HepG2 (cell line): ENCODE data around the gene CORO1A. TPM values are rescaled to one million over a fixed set of nuclear protein-coding genes. Genes with fewer than 3 reads are reported as not detected.

Experiments
- ARNT2 ChIP-seq: sonication (generic); formaldehyde crosslinking; IDR thresholded peaks from 2 replicates; pipeline ENCODE4 v1.8.0; 2022; ENCODE audit warnings: mild to moderate bottlenecking, low read depth, missing genetic modification reagents, moderate library complexity
- CCAR2 ChIP-seq: fragments of 200-400 bp; formaldehyde crosslinking; optimal IDR thresholded peaks from 2 replicates; pipeline ENCODE3; 2018; ENCODE audit warnings: low read depth, mild to moderate bottlenecking, low read length, moderate library complexity
- GATA4 ChIP-seq: sonication (generic); IDR thresholded peaks from 2 replicates; pipeline ENCODE4 v1.6.1; 2016; ENCODE audit warnings: antibody characterized with exemption, low read depth, borderline replicate concordance
- HNRNPLL ChIP-seq: fragments of 200-400 bp; formaldehyde crosslinking; IDR thresholded peaks from 2 replicates; pipeline ENCODE4 v1.6.1; 2017; ENCODE audit warnings: mild to moderate bottlenecking, low read depth, low read length; ENCODE audit not compliant: poor library complexity, severe bottlenecking
- HNRNPUL1 ChIP-seq: fragments of 200-400 bp; formaldehyde crosslinking; IDR thresholded peaks from 2 replicates; pipeline ENCODE4 v1.6.1; 2017; ENCODE audit warnings: low read depth, mild to moderate bottlenecking, low read length, moderate library complexity
- KDM2A ChIP-seq: sonication (generic); formaldehyde crosslinking; IDR thresholded peaks from 2 replicates; pipeline ENCODE4 v1.4.0; 2020; ENCODE audit warnings: low read depth, missing genetic modification reagents, borderline replicate concordance
- NRL ChIP-seq: sonication (generic); formaldehyde crosslinking; IDR thresholded peaks from 2 replicates; pipeline ENCODE4 v1.5.0; 2020; ENCODE audit warnings: missing genetic modification reagents, mild to moderate bottlenecking, moderate library complexity, borderline replicate concordance
- PHF20 ChIP-seq: sonication (generic); formaldehyde crosslinking; IDR thresholded peaks from 2 replicates; pipeline ENCODE4 v1.5.0; 2020; ENCODE audit warnings: mild to moderate bottlenecking, missing genetic modification reagents
- POLR2A ChIP-seq, 2 experiments: IDR thresholded peaks; 2 replicates each; pipeline ENCODE4 v1.6.1; 2011; ENCODE audit warnings: low read depth in 2 of 2, low read length in 2 of 2, mild to moderate bottlenecking in 1 of 2, moderate library complexity in 1 of 2; ENCODE audit not compliant: insufficient read depth in 1 of 2
- RARA ChIP-seq: IDR thresholded peaks from 2 replicates; pipeline ENCODE4 v1.6.1; 2016; ENCODE audit warnings: missing genetic modification reagents, missing compliant biosample characterization
- RORA ChIP-seq: sonication (generic); formaldehyde crosslinking; IDR thresholded peaks from 2 replicates; pipeline ENCODE4 v1.5.0; 2020; ENCODE audit warnings: mild to moderate bottlenecking, missing genetic modification reagents, moderate library complexity
- SIN3B ChIP-seq: fragments of 150-350 bp; IDR thresholded peaks from 2 replicates; pipeline ENCODE4 v1.6.1; 2014; ENCODE audit warnings: low read length
- SMARCE1 ChIP-seq: fragments of 450-650 bp; IDR thresholded peaks from 2 replicates; pipeline ENCODE4 v1.6.1; 2017; ENCODE audit warnings: borderline replicate concordance
- SUZ12 ChIP-seq: fragments of 150-350 bp; IDR thresholded peaks from 2 replicates; pipeline ENCODE4 v1.6.1; 2014; ENCODE audit warnings: low read depth, low read length
- ZFP36 ChIP-seq: fragments of 150-350 bp; IDR thresholded peaks from 2 replicates; pipeline ENCODE4 v1.6.1; 2018; ENCODE audit warnings: borderline replicate concordance, low read length, low read depth; ENCODE audit not compliant: partially characterized antibody
- ZNF12 ChIP-seq: sonication (generic); formaldehyde crosslinking; IDR thresholded peaks from 2 replicates; pipeline ENCODE4 v1.5.0; 2020; ENCODE audit warnings: missing genetic modification reagents
- ZNF629 ChIP-seq: sonication (generic); formaldehyde crosslinking; conservative IDR thresholded peaks from 2 replicates; pipeline ENCODE4 v1.5.0; 2020; ENCODE audit warnings: missing genetic modification reagents
- ZNF652 ChIP-seq: IDR thresholded peaks from 2 replicates; pipeline ENCODE4 v1.6.1; 2016; ENCODE audit warnings: low read depth, borderline replicate concordance
- polyA plus RNA-seq, 8 experiments: library from polyadenylated mRNA; depleted of rRNA in 3 of 8; stranded (reverse) in 7 of 8; unstranded in 1 of 8; fragments of >200 nt; fragmentation: Illumina TruSeq in 4 of 8; extraction: Trizol in 4 of 8; gene quantifications; 2 replicates each; pipeline versions ENCODE4 v1.2.1 to v1.2.3, GENCODE V29; 2011 to 2016; ENCODE audit warnings: low read depth in 4 of 8, missing spikeins in 1 of 8, mixed read lengths in 1 of 8; ENCODE audit not compliant: insufficient read depth in 1 of 8
- total RNA-seq, 5 experiments: library from RNA; depleted of rRNA; stranded (reverse); fragments of >200 nt; fragmentation: Illumina TruSeq; extraction: Trizol; gene quantifications; 2 replicates each; pipeline ENCODE4 v1.2.3, GENCODE V29; 2016; ENCODE audit warnings: low read depth in 1 of 5
- TF ChIP-seq, protein P1 (sequence below): IDR thresholded peaks from 2 replicates; pipeline ENCODE4 v1.6.1; 2016; ENCODE audit warnings: missing genetic modification reagents, missing compliant biosample characterization
- TF ChIP-seq, protein P2 (sequence below): sonication (generic); formaldehyde crosslinking; IDR thresholded peaks from 2 replicates; pipeline ENCODE4 v1.9.0; 2021; ENCODE audit warnings: missing genetic modification reagents, borderline replicate concordance
- TF ChIP-seq, protein P3 (sequence below): sonication (generic); formaldehyde crosslinking; IDR thresholded peaks from 2 replicates; pipeline ENCODE4 v1.5.1; 2020; ENCODE audit warnings: mild to moderate bottlenecking, missing genetic modification reagents, moderate library complexity

The CORO1A gene
- total and polyA plus RNA-seq, 2 of the 13 experiments (the other 11 are each of a cell fraction or from before 2014, with no cell fraction given), result 6.5 to 12.9 TPM

DNA sequence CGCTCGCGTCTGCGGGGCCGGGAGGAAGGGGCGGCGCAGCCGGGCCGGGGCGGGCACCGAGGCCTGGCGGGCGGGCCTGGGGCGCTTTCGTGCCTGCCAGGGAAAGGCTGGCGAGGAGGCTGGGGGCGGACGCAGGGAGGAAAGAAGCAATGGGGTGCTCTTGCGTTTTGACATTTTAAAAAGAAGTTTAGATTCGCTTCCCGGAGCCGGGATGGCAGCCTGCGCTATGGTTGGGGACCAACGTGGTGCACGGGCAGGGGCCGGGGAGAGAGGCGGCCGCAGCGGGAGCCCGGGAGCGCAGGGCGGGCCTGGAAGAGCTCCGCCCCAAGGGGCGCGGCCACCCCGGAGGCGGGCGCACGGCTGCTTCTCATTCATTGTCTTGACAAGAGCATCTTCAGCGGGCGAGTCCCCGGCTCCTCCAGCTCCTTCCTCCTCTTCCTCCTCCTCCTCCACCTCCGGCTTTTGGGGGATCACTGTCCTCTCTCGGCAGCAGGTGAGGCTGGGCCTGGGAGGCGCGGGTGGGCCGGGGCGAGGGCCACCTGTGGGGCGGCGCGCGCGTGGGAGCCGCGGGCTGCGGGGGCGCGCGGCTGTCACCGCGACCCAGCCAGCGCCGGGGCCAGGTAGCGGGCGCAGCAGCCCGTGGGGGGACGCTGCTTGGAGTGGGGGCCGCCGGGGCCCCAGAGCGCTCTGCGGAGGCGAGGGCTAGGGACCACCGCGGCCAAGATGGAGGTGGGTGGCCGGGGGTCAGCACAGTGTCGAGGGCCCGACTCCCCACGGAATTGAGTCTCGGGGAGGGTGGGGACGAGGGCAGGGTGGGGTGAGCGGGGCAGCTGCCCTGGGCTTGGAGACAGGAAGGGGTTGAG, at the start of gene CORO1A (continued):
- TF ChIP-seq CCAR2, result no peak
- no peak for TF ChIP-seq NRL (CRISPR knock-in tag)
- TF ChIP-seq PHF20, result peak; percentile 54
- TF ChIP-seq SIN3B, result no peak
- TF ChIP-seq, protein P1, sequence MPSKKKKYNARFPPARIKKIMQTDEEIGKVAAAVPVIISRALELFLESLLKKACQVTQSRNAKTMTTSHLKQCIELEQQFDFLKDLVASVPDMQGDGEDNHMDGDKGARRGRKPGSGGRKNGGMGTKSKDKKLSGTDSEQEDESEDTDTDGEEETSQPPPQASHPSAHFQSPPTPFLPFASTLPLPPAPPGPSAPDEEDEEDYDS (CRISPR knock-in tag), result peak; percentile 35; the same call in 1 of the 2 replicates
- no peak for TF ChIP-seq ARNT2 (CRISPR knock-in tag)
- no peak for TF ChIP-seq ZFP36
- TF ChIP-seq RORA (CRISPR knock-in tag), result no peak
- TF ChIP-seq, protein P2, sequence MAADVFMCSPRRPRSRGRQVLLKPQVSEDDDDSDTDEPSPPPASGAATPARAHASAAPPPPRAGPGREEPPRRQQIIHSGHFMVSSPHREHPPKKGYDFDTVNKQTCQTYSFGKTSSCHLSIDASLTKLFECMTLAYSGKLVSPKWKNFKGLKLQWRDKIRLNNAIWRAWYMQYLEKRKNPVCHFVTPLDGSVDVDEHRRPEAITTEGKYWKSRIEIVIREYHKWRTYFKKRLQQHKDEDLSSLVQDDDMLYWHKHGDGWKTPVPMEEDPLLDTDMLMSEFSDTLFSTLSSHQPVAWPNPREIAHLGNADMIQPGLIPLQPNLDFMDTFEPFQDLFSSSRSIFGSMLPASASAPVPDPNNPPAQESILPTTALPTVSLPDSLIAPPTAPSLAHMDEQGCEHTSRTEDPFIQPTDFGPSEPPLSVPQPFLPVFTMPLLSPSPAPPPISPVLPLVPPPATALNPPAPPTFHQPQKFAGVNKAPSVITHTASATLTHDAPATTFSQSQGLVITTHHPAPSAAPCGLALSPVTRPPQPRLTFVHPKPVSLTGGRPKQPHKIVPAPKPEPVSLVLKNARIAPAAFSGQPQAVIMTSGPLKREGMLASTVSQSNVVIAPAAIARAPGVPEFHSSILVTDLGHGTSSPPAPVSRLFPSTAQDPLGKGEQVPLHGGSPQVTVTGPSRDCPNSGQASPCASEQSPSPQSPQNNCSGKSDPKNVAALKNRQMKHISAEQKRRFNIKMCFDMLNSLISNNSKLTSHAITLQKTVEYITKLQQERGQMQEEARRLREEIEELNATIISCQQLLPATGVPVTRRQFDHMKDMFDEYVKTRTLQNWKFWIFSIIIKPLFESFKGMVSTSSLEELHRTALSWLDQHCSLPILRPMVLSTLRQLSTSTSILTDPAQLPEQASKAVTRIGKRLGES, result no peak
- TF ChIP-seq, protein P3, sequence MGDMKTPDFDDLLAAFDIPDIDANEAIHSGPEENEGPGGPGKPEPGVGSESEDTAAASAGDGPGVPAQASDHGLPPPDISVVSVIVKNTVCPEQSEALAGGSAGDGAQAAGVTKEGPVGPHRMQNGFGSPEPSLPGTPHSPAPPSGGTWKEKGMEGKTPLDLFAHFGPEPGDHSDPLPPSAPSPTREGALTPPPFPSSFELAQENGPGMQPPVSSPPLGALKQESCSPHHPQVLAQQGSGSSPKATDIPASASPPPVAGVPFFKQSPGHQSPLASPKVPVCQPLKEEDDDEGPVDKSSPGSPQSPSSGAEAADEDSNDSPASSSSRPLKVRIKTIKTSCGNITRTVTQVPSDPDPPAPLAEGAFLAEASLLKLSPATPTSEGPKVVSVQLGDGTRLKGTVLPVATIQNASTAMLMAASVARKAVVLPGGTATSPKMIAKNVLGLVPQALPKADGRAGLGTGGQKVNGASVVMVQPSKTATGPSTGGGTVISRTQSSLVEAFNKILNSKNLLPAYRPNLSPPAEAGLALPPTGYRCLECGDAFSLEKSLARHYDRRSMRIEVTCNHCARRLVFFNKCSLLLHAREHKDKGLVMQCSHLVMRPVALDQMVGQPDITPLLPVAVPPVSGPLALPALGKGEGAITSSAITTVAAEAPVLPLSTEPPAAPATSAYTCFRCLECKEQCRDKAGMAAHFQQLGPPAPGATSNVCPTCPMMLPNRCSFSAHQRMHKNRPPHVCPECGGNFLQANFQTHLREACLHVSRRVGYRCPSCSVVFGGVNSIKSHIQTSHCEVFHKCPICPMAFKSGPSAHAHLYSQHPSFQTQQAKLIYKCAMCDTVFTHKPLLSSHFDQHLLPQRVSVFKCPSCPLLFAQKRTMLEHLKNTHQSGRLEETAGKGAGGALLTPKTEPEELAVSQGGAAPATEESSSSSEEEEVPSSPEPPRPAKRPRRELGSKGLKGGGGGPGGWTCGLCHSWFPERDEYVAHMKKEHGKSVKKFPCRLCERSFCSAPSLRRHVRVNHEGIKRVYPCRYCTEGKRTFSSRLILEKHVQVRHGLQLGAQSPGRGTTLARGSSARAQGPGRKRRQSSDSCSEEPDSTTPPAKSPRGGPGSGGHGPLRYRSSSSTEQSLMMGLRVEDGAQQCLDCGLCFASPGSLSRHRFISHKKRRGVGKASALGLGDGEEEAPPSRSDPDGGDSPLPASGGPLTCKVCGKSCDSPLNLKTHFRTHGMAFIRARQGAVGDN (CRISPR knock-in tag), result peak; percentile 75
- TF ChIP-seq GATA4, result peak; percentile 21; the same call in 1 of the 2 replicates
- peak; percentile 49 for TF ChIP-seq HNRNPLL
- peak; percentile 46; the same call in 1 of the 2 replicates for TF ChIP-seq KDM2A (CRISPR knock-in tag)
- no peak for TF ChIP-seq ZNF652 (CRISPR knock-in tag)
- no peak for TF ChIP-seq SMARCE1
- no peak for TF ChIP-seq SUZ12
- peak; percentile 29; the same call in 1 of the 2 replicates for TF ChIP-seq RARA (CRISPR knock-in tag)
- no peak for TF ChIP-seq HNRNPUL1
- TF ChIP-seq ZNF12 (CRISPR knock-in tag), result no peak
- peak in 1 of 2 experiments; percentile 75; a peak in 2 of 4 replicates for TF ChIP-seq POLR2A (IDR thresholded peaks at IDR 0.05; ENCODE audit: insufficient read depth in 1 of 2, low read depth in 2 of 2, low read length in 2 of 2)
- TF ChIP-seq ZNF629, result no peak
